ENCODE measurements around the gene MAPK10.
"Not testable (repeated sequence)": the region's sequence is repeated elsewhere in the genome, so short reads cannot be mapped to it uniquely, and the experiment has no call there.

MAPK10 gene

DNA sequence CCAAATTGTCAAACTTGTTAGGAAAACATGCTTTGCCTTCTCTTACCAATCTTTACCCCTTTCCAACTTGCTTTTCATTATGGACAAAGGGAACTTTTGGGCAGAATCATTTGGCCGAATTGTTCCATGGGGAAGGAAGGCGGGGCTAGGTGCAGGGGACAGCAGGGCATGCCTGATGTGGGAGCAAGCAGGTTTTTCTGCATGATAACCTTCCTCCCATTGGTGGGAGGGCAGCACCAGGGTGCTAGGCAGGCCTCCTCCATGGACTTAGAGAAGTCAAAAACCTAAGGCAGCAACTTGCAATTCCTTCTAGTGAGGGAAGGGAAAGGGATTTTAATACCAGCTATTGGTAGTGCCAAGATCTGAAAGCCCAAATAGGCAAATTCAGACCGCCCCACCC is 260.5 kb downstream of the MAPK10 start:
- DNase-seq, result no peak

GRCh38 chr4:86098691-86099090 is 261.2 kb downstream of the MAPK10 start:
- DNase-seq, result no peak

DNA sequence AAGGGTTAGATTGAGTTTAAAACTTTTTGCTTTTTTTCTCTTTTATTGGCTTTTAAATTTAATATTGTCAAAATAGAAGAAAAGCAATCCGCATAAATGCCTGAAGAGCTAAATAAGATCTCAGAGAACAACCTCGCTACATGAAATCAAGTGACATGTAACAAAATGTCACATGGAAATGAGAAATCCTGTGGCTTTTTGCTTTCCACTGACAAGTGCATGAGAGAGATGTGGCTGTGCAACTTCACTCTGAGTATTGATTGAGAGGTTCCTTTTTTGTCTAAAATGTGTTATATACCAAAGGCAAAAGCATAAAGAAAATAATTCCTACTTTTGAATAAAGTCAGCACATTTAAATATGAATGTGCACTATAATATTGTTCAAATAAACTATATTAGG is 263.5 kb downstream of the MAPK10 start:
- no peak for DNase-seq

- DNase-seq, result no peak
Observed at GRCh38 chr4:86092684-86093083, 267.2 kb downstream of the MAPK10 start.

- no peak for DNase-seq
Observed at GRCh38 chr4:86091201-86091600, 268.7 kb downstream of the MAPK10 start.

- DNase-seq, result no peak
Observed at GRCh38 chr4:86089781-86090323, 270.0 kb downstream of the MAPK10 start.

DNA sequence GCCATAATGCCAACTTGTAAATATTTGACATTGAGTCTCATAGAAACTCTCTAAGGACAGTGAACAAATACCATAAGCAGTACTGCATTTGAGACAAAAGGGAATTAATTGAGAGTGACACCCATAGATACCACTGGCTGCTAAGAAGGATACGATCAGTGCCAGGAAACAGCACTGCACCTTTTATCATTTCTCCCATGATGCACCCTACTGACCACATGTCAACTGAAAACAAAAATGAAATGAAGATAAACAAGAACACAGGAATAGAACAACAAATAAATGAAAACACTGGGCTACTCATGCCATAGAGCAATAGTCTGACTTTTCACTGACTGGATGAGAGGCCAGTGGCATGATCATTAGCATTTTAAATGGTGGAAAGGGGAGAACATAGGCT is 270.8 kb downstream of the MAPK10 start:
- no peak for DNase-seq

GRCh38 chr4:86075796-86076195 is 284.1 kb downstream of the MAPK10 start:
- not testable (repeated sequence) for DNase-seq

DNA sequence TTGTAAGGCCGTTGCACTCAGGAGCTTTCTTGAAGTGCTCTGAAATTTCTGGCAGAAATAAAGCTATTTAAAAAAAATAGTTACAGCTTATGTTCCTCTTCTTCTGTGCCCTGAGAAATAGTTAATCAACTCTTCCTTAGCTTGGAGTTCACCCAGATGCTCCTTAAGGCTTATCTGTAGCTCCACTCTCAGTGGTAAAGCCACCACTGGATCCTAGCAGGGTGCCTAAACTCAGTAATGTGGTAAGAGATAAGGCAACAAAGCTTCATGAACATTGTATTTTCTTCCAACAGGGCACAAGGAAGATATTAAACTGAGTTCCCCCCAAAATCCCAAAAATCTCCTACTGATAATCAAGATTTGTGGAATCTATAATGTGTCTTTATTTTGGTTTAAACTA is 299.5 kb downstream of the MAPK10 start:
- no peak for DNase-seq

DNA sequence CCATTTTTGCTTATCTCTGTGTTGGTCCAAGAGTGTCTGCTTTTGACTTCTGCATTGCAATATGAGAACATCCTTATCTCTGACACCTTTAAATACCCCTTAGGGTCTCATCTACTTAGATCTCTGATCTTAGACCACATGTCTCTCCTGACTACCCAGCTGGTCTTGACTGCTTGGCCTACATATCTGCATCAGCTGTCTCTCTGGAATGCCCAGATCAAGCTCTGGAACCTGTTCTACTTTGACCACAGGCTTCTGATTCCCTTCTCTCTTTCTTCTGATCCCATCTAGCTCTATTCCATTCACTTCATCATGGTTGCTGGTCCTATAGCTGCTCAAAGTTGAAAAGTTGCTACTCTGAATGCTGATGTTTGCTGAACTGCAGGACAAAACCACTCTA is 301.2 kb downstream of the MAPK10 start:
- no peak for DNase-seq

DNA sequence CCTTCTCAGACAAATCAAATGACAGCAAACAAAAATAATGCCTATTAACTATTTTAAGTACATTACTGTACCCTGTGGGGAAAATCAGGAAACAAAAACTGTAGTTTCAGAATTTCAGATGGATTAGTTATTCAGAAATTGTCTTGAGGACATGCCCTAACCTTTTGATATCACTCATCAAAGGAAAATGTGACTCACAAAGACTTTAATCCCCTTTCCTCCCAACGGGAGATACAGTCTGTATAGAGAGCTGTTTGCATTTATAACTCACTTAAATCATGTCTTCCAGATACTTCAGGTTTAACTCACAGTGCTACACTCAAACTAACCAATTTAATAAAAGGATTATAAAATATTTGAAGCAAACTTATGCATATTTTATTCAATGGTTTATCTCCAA is 304.0 kb downstream of the MAPK10 start:
- no peak for DNase-seq

GRCh38 chr4:86054286-86055032 is 305.4 kb downstream of the MAPK10 start:
- peak; percentile 86 for DNase-seq

GRCh38 chr4:86050496-86050895 is 309.4 kb downstream of the MAPK10 start:
- DNase-seq, result no peak

DNA sequence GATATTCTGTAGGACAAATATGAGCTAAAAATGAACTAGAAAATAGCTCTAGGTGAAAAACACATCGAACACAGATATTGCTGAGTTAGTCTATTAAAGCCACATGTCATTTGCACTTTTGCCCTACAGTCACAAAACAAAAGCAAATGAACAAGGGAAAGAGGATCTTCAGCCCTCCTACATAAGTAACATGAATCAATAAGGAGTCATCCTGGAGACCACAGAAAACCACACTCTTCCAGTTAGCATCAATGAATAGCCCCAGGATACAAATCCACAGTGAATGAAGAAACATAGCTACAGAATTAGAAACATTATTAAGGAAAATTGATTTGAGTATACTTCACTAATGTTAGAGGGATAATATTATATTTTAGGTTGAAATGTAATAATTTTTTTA is 311.4 kb downstream of the MAPK10 start:
- no peak for DNase-seq

GRCh38 chr4:86044593-86044985 is 315.3 kb downstream of the MAPK10 start:
- DNase-seq, result no peak

GRCh38 chr4:86043755-86044592 is 315.9 kb downstream of the MAPK10 start:
- DNase-seq, result peak; percentile 58

DNA sequence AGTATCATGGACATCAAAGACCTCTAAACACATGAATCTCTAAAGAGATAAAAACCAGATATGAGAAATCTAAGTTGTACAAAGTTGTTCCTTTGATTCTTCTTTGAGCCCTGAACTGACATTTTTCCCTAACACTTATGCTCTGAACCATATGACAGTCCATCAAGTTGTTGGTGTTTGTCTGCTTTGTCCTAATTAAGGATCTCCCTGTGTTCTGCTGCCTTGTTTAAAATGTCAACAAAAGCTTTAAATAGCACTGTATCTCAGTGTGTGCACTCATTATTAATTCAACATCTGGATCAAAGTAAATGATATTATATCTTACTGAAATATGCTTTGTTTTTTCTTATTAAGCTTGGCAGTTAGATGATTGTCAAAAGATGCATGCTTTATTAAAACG is 321.8 kb downstream of the MAPK10 start:
- no peak for DNase-seq

GRCh38 chr4:86036736-86037135 is 323.1 kb downstream of the MAPK10 start:
- no peak for DNase-seq

GRCh38 chr4:86035688-86036087 is 324.2 kb downstream of the MAPK10 start:
- no peak for DNase-seq

GRCh38 chr4:86034616-86035015 is 325.2 kb downstream of the MAPK10 start:
- DNase-seq, result no peak

- DNase-seq, result no peak
Observed at GRCh38 chr4:86033171-86033570, 326.7 kb downstream of the MAPK10 start.

GRCh38 chr4:86032476-86033022 is 327.3 kb downstream of the MAPK10 start:
- DNase-seq, result no peak

- DNase-seq, result no peak
Observed at GRCh38 chr4:86031927-86032326, 327.9 kb downstream of the MAPK10 start.

GRCh38 chr4:86026720-86027119 is 333.1 kb downstream of the MAPK10 start:
- no peak for DNase-seq
